Esophagus muscularis mucosa (tissue), 4 donors: ENCODE results near the gene TMEM170A. TPM values are rescaled to one million over a fixed set of nuclear protein-coding genes. Genes with fewer than 3 reads are reported as not detected.
A peak's percentile ranks its signal among the peaks of the same experiment; 100 is the strongest.

Experiments used
- DNase-seq: peaks from one replicate; pipeline ENCODE4 v3.0.0-alpha.2; 2017; ENCODE audit errors: extremely low spot score
- H3K27ac ChIP-seq, 4 donors: fragments of 200-600 bp; sonication (generic); replicated peaks in 1 of 4; 1 replicate in 3 of 4; 2 replicates in 1 of 4; pipeline ENCODE4 v1.5.1; 2016 to 2019; ENCODE audit warnings: mild to moderate bottlenecking in 1 of 4
- H3K27me3 ChIP-seq, 4 donors: fragments of 200-600 bp; sonication (generic); one replicate each; pipeline versions ENCODE4 v1.5.1 to v1.6.0; 2016 to 2019
- H3K36me3 ChIP-seq, 4 donors: fragments of 200-600 bp; sonication (generic); one replicate each; pipeline ENCODE4 v1.5.1; 2016 to 2019
- H3K4me1 ChIP-seq, 4 donors: fragments of 200-600 bp; sonication (generic); one replicate each; pipeline ENCODE4 v1.5.1; 2016 to 2019
- H3K4me3 ChIP-seq, 4 donors: fragments of 200-600 bp; sonication (generic); 1 replicate in 2 of 4; 2 replicates in 2 of 4; pipeline ENCODE4 v1.5.1; 2016 to 2019; ENCODE audit warnings: mild to moderate bottlenecking in 4 of 4, moderate library complexity in 1 of 4
- H3K9me3 ChIP-seq, 4 donors: fragments of 200-600 bp; sonication (generic); 1 replicate in 3 of 4; 2 replicates in 1 of 4; pipeline ENCODE4 v1.5.1; 2016 to 2019
- CTCF ChIP-seq, 3 experiments: fragments of 200-600 bp in 2 of 3; fragments of 450-650 bp in 1 of 3; sonication (generic) in 2 of 3; IDR thresholded peaks; one replicate each; pipeline ENCODE4 v1.5.1; 2017 to 2019; ENCODE audit warnings: antibody characterized with exemption in 3 of 3, mild to moderate bottlenecking in 2 of 3, moderate library complexity in 1 of 3
- EP300 ChIP-seq: sonication (generic); formaldehyde crosslinking; IDR thresholded peaks from one replicate; pipeline ENCODE4 v1.6.1; 2017; ENCODE audit warnings: antibody characterized with exemption
- POLR2A ChIP-seq: fragments of 450-650 bp; IDR thresholded peaks from one replicate; pipeline ENCODE4 v1.6.1; 2017; ENCODE audit warnings: antibody characterized with exemption, moderate library complexity, mild to moderate bottlenecking, low read depth
- POLR2AphosphoS5 ChIP-seq, 2 donors: sonication (generic); formaldehyde crosslinking; IDR thresholded peaks; one replicate each; pipeline ENCODE4 v1.6.1; 2017; ENCODE audit warnings: antibody characterized with exemption in 2 of 2
- WGBS: methylation state at CpG from one replicate; pipeline ENCODE4 v1.1.5; 2018; 5-methylcytosine and 5-hydroxymethylcytosine counted together
- intact Hi-C: fragments of 100-400 bp; cut with DNase I; formaldehyde crosslinking; loops from one replicate; pipeline ENCODE4 v1.15.1; 2023
- total RNA-seq, 4 donors: library from RNA; depleted of rRNA; stranded (reverse); fragments of >200 nt; gene quantifications; one replicate each; pipeline versions ENCODE4 v1.1.0 to v1.2.1, GENCODE V29; 2016

Gene TMEM170A, protein sequence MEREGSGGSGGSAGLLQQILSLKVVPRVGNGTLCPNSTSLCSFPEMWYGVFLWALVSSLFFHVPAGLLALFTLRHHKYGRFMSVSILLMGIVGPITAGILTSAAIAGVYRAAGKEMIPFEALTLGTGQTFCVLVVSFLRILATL
- 10 to 100 TPM; 11.2 to 18.3 (median 14.9) TPM for total RNA-seq

DNA sequence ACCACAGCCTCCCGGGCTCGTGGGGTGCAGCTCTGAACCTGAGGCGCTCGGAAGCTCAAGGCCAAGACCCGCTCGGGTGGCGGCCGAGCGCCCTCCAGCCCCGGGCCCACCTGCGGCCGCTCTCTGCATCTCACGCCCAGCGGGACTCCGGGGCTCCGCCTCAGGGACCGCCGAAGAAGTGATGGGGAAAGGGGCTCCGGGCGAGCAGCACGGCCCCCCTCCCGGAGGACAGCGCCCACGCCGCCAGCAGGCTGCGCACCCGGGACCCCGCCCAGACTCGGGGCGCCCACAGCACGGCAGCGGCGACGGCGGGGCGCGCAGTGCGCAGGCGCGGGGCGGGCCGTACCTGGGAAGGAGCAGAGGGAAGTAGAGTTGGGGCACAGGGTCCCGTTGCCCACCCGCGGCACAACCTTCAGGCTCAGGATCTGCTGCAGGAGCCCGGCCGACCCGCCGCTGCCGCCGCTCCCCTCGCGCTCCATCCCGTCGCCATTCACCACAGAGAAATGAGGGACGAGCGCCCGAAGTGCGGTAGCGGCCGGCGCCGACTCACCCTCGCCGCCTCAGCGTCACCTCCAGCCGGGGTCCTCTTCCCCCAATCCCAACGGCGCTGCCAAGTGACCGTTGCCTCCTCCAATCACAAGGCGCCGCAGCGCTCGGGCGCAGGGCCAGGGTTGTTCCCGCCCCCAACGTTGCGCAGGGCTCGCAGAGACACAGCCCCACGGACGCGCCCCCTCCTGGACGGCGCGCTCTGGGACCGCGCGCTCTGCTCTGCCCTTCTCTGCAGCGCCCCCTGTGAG, at the start of gene TMEM170A:
TSS of gene TMEM170A (minus strand) at position 568 of the 797 bp plus-strand sequence. CDS start at position 479, 89 bp downstream.
- intact Hi-C loops: no loop called here
- WGBS: no CpG with 5 or more reads among the region's 89 CpGs
- no peaks in the 10 kb centered on the region for H3K36me3 ChIP-seq

DNA sequence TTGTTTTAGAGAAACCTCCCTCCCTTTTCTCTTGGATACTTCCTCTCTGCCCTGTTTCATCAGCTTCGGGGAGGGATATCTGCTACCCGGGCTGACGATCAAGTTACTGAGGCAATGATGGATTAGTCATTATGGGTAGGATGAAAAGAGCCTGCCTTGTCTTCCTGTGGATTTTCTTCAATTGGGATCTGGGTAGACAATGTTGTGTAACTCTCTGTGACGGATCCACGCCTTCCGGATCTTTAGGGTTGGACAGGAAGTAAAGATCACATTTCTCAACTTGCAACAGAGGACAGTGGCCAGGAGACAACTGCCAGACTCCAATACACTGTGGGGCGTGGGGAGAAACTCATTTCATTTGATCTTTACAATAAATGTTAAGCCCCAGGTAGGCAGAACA, 42.1 kb upstream of the TMEM170A start:
- Histone ChIP-seq H3K4me1 (peaks cover 3 to 19% (median 9%) of the 10 kb centered on the region in 4 donors), H3K4me3 (no peak overlapping the region), H3K36me3 (no peaks in the 10 kb centered on the region), H3K9me3 (no peaks in the 10 kb centered on the region), H3K27me3 (no peaks in the 10 kb centered on the region), H3K27ac (no peak overlapping the region)
- TF ChIP-seq EP300 (no peak), POLR2AphosphoS5 (IDR thresholded peaks at IDR 0.05) (peak; percentile 11 to 26)
- no peak for DNase-seq
- intact Hi-C loops: no loop called here
- WGBS: 46% methylated on average over 7 of the region's 7 CpGs

More for the DNA sequence above, at the start of gene TMEM170A:
- TF ChIP-seq POLR2A: peak; percentile 79
- peak in 2 of 3 experiments; percentile 100 for TF ChIP-seq CTCF (IDR thresholded peaks at IDR 0.05)
- TF ChIP-seq EP300: no peak
- peak; percentile 95 to 99 for TF ChIP-seq POLR2AphosphoS5 (IDR thresholded peaks at IDR 0.05)
- H3K9me3 ChIP-seq: no peaks in the 10 kb centered on the region
- H3K27ac ChIP-seq: peak within 1 kb of the TSS; percentile 88 to 98 (median 94)
- peaks cover 16 to 45% (median 37%) of the 10 kb centered on the region in 4 donors for H3K4me1 ChIP-seq
- H3K27me3 ChIP-seq: peaks cover 0 to 3% (median 0%) of the 10 kb centered on the region in 4 donors
- DNase-seq: peak; percentile 100
- H3K4me3 ChIP-seq: peak within 1 kb of the TSS; percentile 77 to 96 (median 87)

GRCh38 chr16:75506107-75506506, 41.6 kb upstream of the TMEM170A start:
- Histone ChIP-seq H3K9me3 (no peaks in the 10 kb centered on the region), H3K27me3 (no peaks in the 10 kb centered on the region), H3K4me3 (no peak overlapping the region), H3K27ac (no peak overlapping the region), H3K36me3 (no peaks in the 10 kb centered on the region), H3K4me1 (peaks cover 3 to 24% (median 12%) of the 10 kb centered on the region in 4 donors)
- TF ChIP-seq POLR2AphosphoS5 (IDR thresholded peaks at IDR 0.05) (no peak), POLR2A (no peak), CTCF (IDR thresholded peaks at IDR 0.05) (no peak)
- intact Hi-C loops: no loop called here
- 71% methylated on average over 3 of the region's 3 CpGs for WGBS
- DNase-seq: no peak

DNA sequence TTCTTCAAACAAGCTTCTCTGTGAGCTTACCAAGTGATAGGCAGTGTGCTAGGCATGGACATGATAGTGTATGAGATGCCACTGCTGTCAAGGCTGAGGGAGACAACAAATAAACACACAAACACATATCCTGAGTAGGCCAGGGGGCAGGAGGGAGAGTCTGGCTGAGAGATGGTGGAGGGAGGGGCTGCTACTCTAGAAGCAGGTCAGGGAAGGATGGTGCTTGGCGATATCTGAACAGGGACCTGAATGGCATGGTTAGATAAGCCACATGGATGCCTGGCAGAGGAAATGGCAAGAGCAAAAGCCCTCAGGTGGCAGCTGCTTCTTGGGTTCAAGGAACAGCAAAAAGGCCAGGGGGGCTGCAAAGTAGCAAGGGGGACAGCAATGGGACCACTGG, 39.3 kb upstream of the TMEM170A start:
- Histone ChIP-seq H3K4me1 (peaks cover 3 to 34% (median 22%) of the 10 kb centered on the region in 4 donors), H3K36me3 (no peaks in the 10 kb centered on the region), H3K27ac (no peak overlapping the region), H3K4me3 (no peak overlapping the region), H3K9me3 (no peaks in the 10 kb centered on the region), H3K27me3 (no peaks in the 10 kb centered on the region)
- WGBS: 100% methylated on average over 1 of the region's 1 CpG
- DNase-seq: no peak
- TF ChIP-seq POLR2AphosphoS5 (IDR thresholded peaks at IDR 0.05) (no peak), CTCF (IDR thresholded peaks at IDR 0.05) (no peak), POLR2A (no peak), EP300 (no peak)
- intact Hi-C loops: no loop called here

GRCh38 chr16:75502916-75503605, 38.6 kb upstream of the TMEM170A start:
- intact Hi-C loops: no loop called here
- TF ChIP-seq EP300 (no peak), POLR2AphosphoS5 (IDR thresholded peaks at IDR 0.05) (no peak), CTCF (IDR thresholded peaks at IDR 0.05) (no peak), POLR2A (no peak)
- 94% methylated on average over 4 of the region's 4 CpGs for WGBS
- Histone ChIP-seq H3K4me1 (peaks cover 7 to 41% (median 28%) of the 10 kb centered on the region in 4 donors), H3K36me3 (no peaks in the 10 kb centered on the region), H3K27ac (no peak overlapping the region), H3K4me3 (no peak overlapping the region), H3K9me3 (no peaks in the 10 kb centered on the region), H3K27me3 (no peaks in the 10 kb centered on the region)
- no peak for DNase-seq
